ENCODE measurements around the gene HAUS7. TPM values are rescaled to one million over a fixed set of nuclear protein-coding genes. Genes with fewer than 3 reads are reported as not detected.

The HAUS7 gene
- total RNA-seq, 2 donors from 2014 or later = 10.5 to 15.9 TPM

DNA sequence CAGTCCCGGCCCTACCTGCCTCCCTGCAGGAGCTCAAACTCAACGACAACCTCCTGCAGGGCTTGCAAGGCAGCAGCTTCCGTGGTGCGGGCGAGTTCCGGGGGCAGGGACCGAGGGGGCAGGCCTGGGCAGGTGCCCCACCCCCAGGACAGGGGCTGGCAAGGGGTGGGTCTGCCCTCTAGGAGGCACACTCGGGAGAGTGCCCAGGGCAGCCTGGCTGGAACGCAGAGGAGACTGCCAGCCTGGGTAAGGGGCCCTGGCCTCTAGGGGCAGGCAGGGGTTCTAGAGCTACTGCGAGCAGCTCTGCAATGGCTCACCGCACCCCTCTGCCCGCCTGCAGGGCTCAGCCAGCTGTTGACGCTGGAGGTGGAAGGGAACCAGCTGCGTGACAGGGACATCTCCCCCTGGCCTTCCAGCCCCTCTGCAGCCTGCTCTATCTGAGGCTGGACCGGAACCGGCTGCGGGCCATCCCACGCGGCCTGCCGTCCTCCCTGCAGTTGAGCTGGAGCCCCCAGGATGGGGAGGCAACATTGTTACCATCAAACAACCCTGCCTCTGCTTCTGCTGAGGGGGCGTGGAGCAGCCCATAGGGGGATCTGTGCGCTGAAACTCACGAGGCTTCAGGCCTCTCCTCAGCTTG is 12.1 kb upstream of the HAUS7 start:
- Histone ChIP-seq H3K27ac (no peak overlapping the region), H3K4me1 (peaks cover 0 to 5% of the 10 kb centered on the region in 2 donors), H3K9me3 (no peaks in the 10 kb centered on the region), H3K4me3 (no peak overlapping the region), H3K36me3 (no peaks in the 10 kb centered on the region), H3K27me3 (no peaks in the 10 kb centered on the region)
- TF ChIP-seq, protein P1, sequence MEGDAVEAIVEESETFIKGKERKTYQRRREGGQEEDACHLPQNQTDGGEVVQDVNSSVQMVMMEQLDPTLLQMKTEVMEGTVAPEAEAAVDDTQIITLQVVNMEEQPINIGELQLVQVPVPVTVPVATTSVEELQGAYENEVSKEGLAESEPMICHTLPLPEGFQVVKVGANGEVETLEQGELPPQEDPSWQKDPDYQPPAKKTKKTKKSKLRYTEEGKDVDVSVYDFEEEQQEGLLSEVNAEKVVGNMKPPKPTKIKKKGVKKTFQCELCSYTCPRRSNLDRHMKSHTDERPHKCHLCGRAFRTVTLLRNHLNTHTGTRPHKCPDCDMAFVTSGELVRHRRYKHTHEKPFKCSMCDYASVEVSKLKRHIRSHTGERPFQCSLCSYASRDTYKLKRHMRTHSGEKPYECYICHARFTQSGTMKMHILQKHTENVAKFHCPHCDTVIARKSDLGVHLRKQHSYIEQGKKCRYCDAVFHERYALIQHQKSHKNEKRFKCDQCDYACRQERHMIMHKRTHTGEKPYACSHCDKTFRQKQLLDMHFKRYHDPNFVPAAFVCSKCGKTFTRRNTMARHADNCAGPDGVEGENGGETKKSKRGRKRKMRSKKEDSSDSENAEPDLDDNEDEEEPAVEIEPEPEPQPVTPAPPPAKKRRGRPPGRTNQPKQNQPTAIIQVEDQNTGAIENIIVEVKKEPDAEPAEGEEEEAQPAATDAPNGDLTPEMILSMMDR (IDR thresholded peaks at IDR 0.05) = no peak
- no peak for DNase-seq (ENCODE audit: low spot score)

DNA sequence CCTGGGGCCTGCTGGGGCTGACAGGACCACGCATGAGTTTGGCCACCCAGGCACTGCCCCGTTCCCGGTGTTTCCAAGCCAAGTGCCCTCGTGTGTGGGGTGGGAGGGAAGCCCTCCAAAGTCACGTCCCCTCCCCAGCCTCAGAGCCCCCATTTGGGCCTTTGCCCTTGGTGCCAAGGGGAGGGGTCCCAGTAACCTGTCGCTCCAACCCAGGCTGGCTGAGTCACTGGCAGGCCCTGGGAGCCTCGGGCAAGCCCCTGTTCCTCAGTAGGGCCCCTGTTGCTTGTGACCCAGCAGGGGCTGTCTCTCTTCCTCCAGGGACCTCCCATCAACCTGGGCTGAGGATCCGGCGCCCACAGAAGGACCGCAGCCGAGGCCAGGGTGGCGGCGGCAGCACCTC is 10.7 kb upstream of the HAUS7 start:
- TF ChIP-seq, protein P1 (IDR thresholded peaks at IDR 0.05) = no peak
- Histone ChIP-seq H3K27ac (no peak overlapping the region), H3K27me3 (no peaks in the 10 kb centered on the region), H3K36me3 (no peaks in the 10 kb centered on the region), H3K4me3 (no peak overlapping the region), H3K9me3 (no peaks in the 10 kb centered on the region), H3K4me1 (peaks cover 0 to 16% of the 10 kb centered on the region in 2 donors)
- no peak for DNase-seq (ENCODE audit: low spot score)

DNA sequence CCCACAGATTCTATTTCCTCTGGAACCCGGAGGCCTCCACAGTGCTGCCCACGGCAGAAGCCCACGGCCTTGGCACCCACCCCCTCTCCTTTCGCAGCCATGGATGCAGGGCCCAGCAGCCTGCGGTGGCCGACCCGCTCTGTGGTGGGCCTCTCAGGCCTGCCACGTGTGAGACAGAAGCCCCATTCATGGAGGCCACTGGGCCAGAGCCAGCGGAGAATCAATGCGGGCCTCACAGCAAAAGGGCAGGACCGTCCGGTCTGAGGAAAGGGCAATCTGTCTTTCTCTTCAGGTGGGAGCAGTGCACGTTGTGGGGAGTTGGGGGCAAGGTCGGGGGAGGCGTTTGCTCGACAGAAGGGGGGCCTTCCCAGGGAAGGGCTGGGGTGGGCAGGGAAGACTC is 8.4 kb upstream of the HAUS7 start:
- no peaks in the 10 kb centered on the region for H3K27me3 ChIP-seq
- H3K4me3 ChIP-seq = no peak overlapping the region
- TF ChIP-seq, protein P1 (IDR thresholded peaks at IDR 0.05) = no peak
- DNase-seq (ENCODE audit: low spot score) = no peak
- H3K9me3 ChIP-seq = no peaks in the 10 kb centered on the region
- H3K4me1 ChIP-seq = peaks cover 0 to 31% of the 10 kb centered on the region in 2 donors
- H3K36me3 ChIP-seq = no peaks in the 10 kb centered on the region
- peak overlapping the region in 1 of 2 donors; percentile 68 for H3K27ac ChIP-seq

DNA sequence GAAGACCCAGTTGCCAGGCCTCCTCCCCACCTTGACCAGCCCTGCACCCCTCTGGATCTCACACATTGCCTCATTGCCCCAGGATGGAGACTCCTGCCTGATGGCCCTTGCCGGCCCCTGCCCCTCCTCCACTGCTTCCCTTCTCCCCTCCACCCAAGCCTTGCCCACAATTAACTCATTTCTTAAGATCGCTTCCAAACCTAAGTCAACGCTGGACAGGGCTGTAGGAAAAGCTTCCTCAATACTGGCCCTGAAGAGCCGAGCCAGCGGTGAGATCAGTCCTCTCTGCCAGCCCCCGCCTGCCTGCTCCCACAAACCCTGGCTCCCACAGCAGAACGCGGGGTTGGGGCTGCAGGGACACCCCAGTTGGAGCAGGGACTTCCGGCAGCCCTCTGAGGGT is 7.5 kb upstream of the HAUS7 start:
- Histone ChIP-seq H3K4me3 (no peak overlapping the region), H3K9me3 (no peaks in the 10 kb centered on the region), H3K27me3 (no peaks in the 10 kb centered on the region), H3K4me1 (peaks cover 0 to 31% of the 10 kb centered on the region in 2 donors), H3K27ac (peak overlapping the region; percentile 68 to 73), H3K36me3 (no peaks in the 10 kb centered on the region)
- TF ChIP-seq, protein P1 (IDR thresholded peaks at IDR 0.05) = no peak
- DNase-seq (ENCODE audit: low spot score) = no peak

DNA sequence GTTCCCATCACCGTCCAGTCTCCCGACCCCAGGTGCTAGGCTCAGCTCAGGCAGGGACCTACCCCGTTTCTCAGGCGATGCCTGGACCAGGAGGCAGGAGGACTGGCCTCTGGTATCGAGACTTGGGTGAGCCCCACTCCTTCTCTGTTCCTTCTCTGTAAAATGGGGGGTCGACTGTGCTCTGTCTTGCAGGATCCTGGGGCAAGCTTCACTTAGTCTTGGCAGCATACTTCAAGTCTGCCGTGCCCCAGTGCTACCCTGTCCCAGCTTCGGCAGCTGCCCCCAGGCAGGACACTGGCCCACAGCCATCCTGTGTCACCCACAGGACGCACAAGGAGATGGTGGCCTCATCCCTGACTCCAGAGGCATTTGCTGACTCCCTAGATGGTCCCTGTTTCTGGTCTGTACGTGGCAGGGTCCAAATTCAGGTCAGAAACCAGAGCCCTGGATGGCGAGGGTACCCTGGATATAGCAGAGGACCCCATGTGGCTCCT is 7.0 kb upstream of the HAUS7 start:
- H3K27me3 ChIP-seq = no peaks in the 10 kb centered on the region
- H3K4me3 ChIP-seq = no peak overlapping the region
- no peak for DNase-seq (ENCODE audit: low spot score)
- TF ChIP-seq, protein P1 (IDR thresholded peaks at IDR 0.05) = no peak
- peak overlapping the region; percentile 68 to 73 for H3K27ac ChIP-seq
- no peaks in the 10 kb centered on the region for H3K9me3 ChIP-seq
- peaks cover 0 to 31% of the 10 kb centered on the region in 2 donors for H3K4me1 ChIP-seq
- no peaks in the 10 kb centered on the region for H3K36me3 ChIP-seq

Data from right atrium auricular region (tissue), 2 donors.